Head of caudate nucleus (tissue), 42 donors: ENCODE data around the gene NFIB.

ENCODE experiments used
- DNase-seq, 42 donors: peaks; one replicate each; pipeline versions ENCODE4 v3.0.0 to v3.0.0-alpha.2; 2020 to 2021; ENCODE audit warnings: mixed read lengths in 7 of 42
- intact Hi-C: fragments of 100-400 bp; cut with DNase I; formaldehyde crosslinking; loops from one replicate; pipeline ENCODE4 v1.15.0; 2022

The NFIB gene

GRCh38 chr9:14186096-14186495, 127.8 kb downstream of the NFIB start:
- intact Hi-C loops = no loop called here
- no peak for DNase-seq

- intact Hi-C loops = no loop called here
- DNase-seq = no peak
Measured at GRCh38 chr9:14185016-14185415, 128.9 kb downstream of the NFIB start.

DNA sequence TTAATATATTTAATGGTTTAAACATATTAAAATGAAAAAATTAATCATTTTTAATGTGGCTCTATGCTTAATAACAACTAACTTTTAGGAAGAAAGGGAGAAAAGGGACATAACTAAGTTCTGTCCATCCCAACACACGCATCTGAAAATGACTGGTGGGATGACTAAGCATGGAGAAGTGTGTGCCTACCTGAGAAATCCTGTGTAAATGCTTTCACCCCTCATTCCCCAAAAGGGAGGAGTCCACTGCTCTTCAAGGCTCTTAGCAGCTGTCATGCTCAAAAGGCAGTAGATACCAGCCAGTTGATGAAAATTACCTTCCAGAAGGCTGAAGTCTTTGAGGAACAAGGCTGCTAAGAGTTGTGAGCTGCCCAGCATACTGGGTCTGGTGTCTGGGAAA, 130.9 kb downstream of the NFIB start:
- DNase-seq = no peak
- intact Hi-C loops = no loop called here

- no peak for DNase-seq
- intact Hi-C loops = no loop called here
Measured at GRCh38 chr9:14180960-14181537, 132.9 kb downstream of the NFIB start.

- peak in 40 of 42 donors; percentile 9 to 80 (median 42) for DNase-seq
- intact Hi-C loops = no loop called here
Measured at GRCh38 chr9:14180093-14180959, 133.6 kb downstream of the NFIB start.

GRCh38 chr9:14179449-14179848, 134.5 kb downstream of the NFIB start:
- intact Hi-C loops = no loop called here
- no peak for DNase-seq

- intact Hi-C loops = no loop called here
- no peak for DNase-seq
Measured at GRCh38 chr9:14175778-14176177, 138.2 kb downstream of the NFIB start.

GRCh38 chr9:14173713-14174112, 140.2 kb downstream of the NFIB start:
- peak in 9 of 42 donors; percentile 11 to 33 (median 16) for DNase-seq
- intact Hi-C loops = no loop called here

DNA sequence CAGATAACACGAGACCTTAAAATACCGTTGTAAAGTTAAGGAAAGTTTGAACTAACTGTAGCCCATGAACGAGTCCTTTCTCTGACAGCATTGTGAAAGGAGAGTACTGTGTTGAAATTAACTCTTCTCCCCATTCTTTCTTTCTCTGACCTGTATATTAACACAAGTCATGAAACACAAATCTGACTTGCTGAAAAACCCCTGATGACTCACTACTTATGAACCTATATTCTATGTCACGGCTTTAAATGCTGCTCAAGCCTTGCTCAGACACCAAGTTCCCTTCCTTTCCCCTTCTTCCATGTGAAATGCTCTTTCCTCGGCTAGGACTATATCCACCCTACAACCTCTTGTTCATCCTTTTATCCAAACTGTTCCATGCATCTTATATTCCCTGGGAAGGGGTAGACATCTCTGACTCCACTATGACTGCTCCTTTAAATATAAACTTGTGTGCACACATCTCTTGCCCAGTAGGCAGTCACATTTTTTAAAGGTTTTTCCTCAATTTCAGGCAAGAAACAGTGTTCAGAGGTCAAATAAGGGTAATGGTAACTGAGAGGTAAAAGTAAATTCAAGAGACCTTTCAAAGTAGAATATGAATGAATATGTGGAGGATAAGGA, 142.9 kb downstream of the NFIB start:
- DNase-seq = no peak
- intact Hi-C loops = no loop called here

DNA sequence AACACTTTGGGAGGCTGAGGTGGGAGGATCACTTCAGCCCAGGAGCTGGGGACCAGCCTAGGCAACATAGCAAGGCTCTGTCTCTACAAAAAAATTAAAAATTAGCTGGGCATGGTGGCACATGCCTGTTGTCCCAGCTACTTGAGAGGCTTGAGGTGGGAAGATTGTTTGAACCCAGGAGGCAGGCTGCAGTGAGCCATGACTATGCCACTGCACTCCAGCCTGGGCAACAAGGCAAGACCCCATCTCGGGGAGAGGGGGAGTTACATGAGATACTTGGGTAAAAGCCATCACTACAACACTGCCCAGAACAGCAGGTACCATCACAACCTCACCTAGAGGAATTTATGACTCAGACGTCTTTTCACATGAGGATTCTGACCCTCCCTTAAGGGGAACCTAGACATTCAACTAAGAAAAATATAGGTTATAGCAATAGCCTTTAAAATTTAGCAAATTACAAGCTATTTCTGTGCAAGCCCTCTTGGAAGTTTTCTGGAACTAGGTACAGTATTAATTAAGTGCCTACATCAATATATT, 143.5 kb downstream of the NFIB start:
- intact Hi-C loops = no loop called here
- no peak for DNase-seq

DNA sequence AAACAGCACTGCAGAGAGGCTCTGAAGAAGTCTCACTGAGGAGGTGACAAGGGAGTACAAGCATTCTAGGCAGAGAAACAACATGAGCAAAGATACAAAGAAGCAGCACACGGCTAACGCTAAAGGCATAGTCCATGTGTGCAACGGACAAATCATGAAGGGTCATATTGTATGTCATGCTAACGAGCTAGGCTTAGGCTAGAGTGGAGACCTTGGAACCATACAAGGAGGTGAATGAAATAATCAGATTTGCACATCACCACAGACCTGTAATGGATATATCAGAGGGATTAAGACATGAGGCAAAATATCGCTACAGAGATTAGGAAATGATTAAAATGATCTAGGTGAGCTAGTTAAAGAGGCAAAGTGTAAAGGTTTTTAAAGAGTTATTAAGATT, 145.6 kb downstream of the NFIB start:
- no peak for DNase-seq
- intact Hi-C loops = no loop called here

GRCh38 chr9:14165376-14166035, 148.4 kb downstream of the NFIB start:
- intact Hi-C loops = no loop called here
- no peak for DNase-seq

GRCh38 chr9:14164908-14165307, 149.0 kb downstream of the NFIB start:
- no peak for DNase-seq
- intact Hi-C loops = no loop called here

GRCh38 chr9:14159440-14160216, 154.3 kb downstream of the NFIB start:
- no peak for DNase-seq
- intact Hi-C loops = no loop called here

- intact Hi-C loops = no loop called here
- no peak for DNase-seq
Measured at GRCh38 chr9:14158916-14159315, 155.0 kb downstream of the NFIB start.

GRCh38 chr9:14158136-14158813, 155.7 kb downstream of the NFIB start:
- intact Hi-C loops = no loop called here
- no peak for DNase-seq

- no peak for DNase-seq
- intact Hi-C loops = no loop called here
Measured at GRCh38 chr9:14157191-14157590, 156.8 kb downstream of the NFIB start.

DNA sequence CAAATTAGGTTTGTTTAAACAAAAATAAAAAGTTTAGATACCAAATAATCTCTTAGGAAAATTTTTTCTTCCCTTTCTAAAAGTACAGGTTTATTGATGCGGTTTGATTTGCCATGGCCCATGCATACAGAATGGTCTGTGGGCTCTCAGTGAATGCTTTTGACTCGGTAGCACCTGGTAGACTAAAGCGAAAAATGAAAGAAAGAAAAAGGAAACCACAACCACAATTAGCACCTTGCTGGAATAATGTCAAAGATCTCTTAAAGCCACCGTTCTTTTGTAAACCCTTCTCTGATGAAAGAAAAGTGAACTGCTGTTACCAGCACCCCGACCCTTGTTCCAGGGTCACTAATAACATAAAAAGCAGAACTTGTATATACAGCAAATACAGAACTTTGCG, 157.9 kb downstream of the NFIB start:
- intact Hi-C loops = no loop called here
- no peak for DNase-seq
